MCF 10A (cell line): ENCODE results near the gene SMG1. TPM values are rescaled to one million over a fixed set of nuclear protein-coding genes. Genes with fewer than 3 reads are reported as not detected.
"Not testable (repeated sequence)": the region's sequence is repeated elsewhere in the genome, so short reads cannot be mapped to it uniquely, and the experiment has no call there.

Experiments used
- BruUV-seq: library from RNA; stranded (reverse); fragments of 400-500 nt; replicated peaks from 2 replicates; lab custom pipeline; 2021; lab: Mats Ljungman, UMichigan
- CTCF ChIA-PET: fragments of 300-600 bp; sonication (Branson Sonifier 250); formaldehyde crosslinking; extraction: SDS; loops from one replicate; lab custom pipeline; 2021; ENCODE audit warnings: antibody characterized with exemption, inconsistent platforms; lab: Yijun Ruan, JAX
- POLR2A ChIA-PET: fragments of 300-600, 350-650 bp; sonication (Branson Sonifier 250); formaldehyde crosslinking; extraction: SDS; loops from one replicate; lab custom pipeline; 2020; ENCODE audit warnings: antibody characterized with exemption, inconsistent platforms; lab: Yijun Ruan, JAX
- DNase-seq: peaks from one replicate; pipeline ENCODE4 v3.0.0-alpha.2; 2018; ENCODE audit not compliant: unreplicated experiment
- H3K27ac Mint-ChIP-seq: one replicate; pipeline ENCODE4 v1.8.0; 2022; ENCODE audit warnings: mild to moderate bottlenecking, low read depth, mixed read lengths; ENCODE audit not compliant: unreplicated experiment
- H3K27me3 Mint-ChIP-seq: one replicate; pipeline ENCODE4 v1.8.0; 2022; ENCODE audit warnings: mixed read lengths; ENCODE audit not compliant: insufficient read depth, unreplicated experiment
- H3K36me3 Mint-ChIP-seq: one replicate; pipeline ENCODE4 v1.8.0; 2022; ENCODE audit warnings: mild to moderate bottlenecking, moderate library complexity, mixed read lengths; ENCODE audit not compliant: insufficient read depth, unreplicated experiment
- H3K4me1 Mint-ChIP-seq: one replicate; pipeline ENCODE4 v1.8.0; 2022; ENCODE audit warnings: mixed read lengths; ENCODE audit not compliant: insufficient read depth, unreplicated experiment
- H3K4me3 Mint-ChIP-seq: one replicate; pipeline ENCODE4 v1.8.0; 2022; ENCODE audit warnings: mild to moderate bottlenecking, moderate library complexity, mixed read lengths; ENCODE audit not compliant: unreplicated experiment
- H3K9me3 Mint-ChIP-seq: one replicate; pipeline ENCODE4 v1.8.0; 2022; ENCODE audit warnings: mixed read lengths; ENCODE audit not compliant: unreplicated experiment
- intact Hi-C: fragments of 100-400 bp; cut with micrococcal nuclease; formaldehyde crosslinking; loops from 2 replicates; pipeline ENCODE4 v1.14.1; 2022
- total RNA-seq: library from RNA; stranded (reverse); gene quantifications from 2 replicates; pipeline ENCODE4 v1.2.3, GENCODE V29; 2022
- TF ChIP-seq, protein P1 (sequence below): fragments of 200-600 bp; IDR thresholded peaks from one replicate; pipeline ENCODE4 v1.8.0; 2022; ENCODE audit warnings: antibody characterized with exemption, mild to moderate bottlenecking; ENCODE audit not compliant: unreplicated experiment

SMG1 gene
- total RNA-seq, 1 experiment from 2014 or later: 110 TPM

DNA sequence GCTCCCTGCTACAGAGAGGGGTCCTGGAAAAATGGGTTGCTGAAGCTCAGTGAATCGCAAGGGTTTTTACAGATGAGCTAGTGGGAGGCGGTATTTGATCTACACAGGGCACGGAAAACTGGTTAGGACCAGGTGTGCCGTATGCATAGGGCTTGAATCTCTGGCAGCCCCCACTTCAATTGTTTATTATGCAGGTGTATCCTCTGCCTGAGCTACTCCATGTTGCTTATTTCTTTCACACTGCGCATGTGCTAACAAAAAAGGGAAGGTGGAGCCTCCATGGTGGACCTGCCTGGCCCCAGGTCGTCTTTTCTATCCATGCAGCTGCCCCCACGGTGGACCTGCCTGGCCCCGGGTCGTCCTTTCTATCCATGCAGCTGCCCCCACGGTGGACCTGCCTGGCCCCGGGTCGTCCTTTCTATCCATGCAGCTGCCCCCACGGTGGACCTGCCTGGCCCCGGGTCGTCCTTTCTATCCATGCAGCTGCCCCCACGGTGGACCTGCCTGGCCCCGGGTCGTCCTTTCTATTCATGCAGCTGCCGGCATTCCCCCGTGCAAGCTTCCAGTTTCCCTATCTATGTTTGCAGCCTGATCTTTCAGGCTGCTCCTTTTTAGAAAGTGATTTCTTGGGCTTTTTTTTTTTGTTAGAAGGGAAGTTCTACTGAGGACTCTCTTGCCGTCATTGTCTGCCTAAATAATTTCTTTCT lies 29.8 kb upstream of the SMG1 start:
- H3K27me3 Mint-ChIP-seq, H3K36me3 Mint-ChIP-seq, H3K9me3 Mint-ChIP-seq, intact Hi-C loops, BruUV-seq, DNase-seq, H3K4me3 Mint-ChIP-seq, H3K27ac Mint-ChIP-seq: not testable (repeated sequence)
- peaks cover 14% of the 10 kb centered on the region for H3K4me1 Mint-ChIP-seq
- ChIA-PET POLR2A (interaction anchor here (0.6 to 0.7 kb wide), 2 partner anchors 14 to 18 kb away, joined by 3 read pairs; no protein-coding TSS in a partner anchor), CTCF (interaction anchor here (0.6 to 1.1 kb wide), 2 partner anchors 9 to 14 kb away, joined by 3 read pairs; no protein-coding TSS in a partner anchor)

DNA sequence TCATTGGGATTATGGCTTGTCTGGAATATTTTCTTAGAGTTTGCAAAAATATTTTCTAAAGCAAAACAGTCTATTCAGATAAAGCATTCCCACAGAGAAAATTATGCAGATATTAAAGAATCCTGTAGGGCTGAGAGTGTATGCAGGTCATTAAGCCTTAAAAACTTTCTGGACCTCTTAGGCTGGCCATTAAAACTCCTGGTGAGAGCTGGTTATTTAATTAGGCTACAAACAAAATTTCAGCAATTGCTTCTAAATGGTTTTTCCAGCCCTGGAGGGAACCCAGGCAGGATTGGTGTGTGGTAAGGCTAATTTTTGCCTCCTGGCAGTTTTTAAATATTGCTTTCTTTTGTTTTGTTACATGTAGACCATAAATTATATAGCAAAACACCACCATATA lies 27.3 kb upstream of the SMG1 start:
- ChIA-PET POLR2A (interaction anchor here (2.5 to 3.2 kb wide), 2 partner anchors 9 to 11 kb away, joined by 9 to 11 read pairs; no protein-coding TSS in a partner anchor), CTCF (interaction anchor here (0.6 to 2.0 kb wide), 7 partner anchors 9 to 542 kb away, joined by 3 to 8 read pairs (median 3); no protein-coding TSS in a partner anchor)
- BruUV-seq: no TSS peak
- no peak for DNase-seq
- no peak overlapping the region for H3K27ac Mint-ChIP-seq
- intact Hi-C loops: no loop called here
- H3K4me1 Mint-ChIP-seq: peaks cover 2% of the 10 kb centered on the region
- no peak overlapping the region for H3K4me3 Mint-ChIP-seq
- H3K36me3 Mint-ChIP-seq: no peaks in the 10 kb centered on the region
- no peaks in the 10 kb centered on the region for H3K9me3 Mint-ChIP-seq
- TF ChIP-seq, protein P1, sequence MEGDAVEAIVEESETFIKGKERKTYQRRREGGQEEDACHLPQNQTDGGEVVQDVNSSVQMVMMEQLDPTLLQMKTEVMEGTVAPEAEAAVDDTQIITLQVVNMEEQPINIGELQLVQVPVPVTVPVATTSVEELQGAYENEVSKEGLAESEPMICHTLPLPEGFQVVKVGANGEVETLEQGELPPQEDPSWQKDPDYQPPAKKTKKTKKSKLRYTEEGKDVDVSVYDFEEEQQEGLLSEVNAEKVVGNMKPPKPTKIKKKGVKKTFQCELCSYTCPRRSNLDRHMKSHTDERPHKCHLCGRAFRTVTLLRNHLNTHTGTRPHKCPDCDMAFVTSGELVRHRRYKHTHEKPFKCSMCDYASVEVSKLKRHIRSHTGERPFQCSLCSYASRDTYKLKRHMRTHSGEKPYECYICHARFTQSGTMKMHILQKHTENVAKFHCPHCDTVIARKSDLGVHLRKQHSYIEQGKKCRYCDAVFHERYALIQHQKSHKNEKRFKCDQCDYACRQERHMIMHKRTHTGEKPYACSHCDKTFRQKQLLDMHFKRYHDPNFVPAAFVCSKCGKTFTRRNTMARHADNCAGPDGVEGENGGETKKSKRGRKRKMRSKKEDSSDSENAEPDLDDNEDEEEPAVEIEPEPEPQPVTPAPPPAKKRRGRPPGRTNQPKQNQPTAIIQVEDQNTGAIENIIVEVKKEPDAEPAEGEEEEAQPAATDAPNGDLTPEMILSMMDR: no peak
- no peaks in the 10 kb centered on the region for H3K27me3 Mint-ChIP-seq

DNA sequence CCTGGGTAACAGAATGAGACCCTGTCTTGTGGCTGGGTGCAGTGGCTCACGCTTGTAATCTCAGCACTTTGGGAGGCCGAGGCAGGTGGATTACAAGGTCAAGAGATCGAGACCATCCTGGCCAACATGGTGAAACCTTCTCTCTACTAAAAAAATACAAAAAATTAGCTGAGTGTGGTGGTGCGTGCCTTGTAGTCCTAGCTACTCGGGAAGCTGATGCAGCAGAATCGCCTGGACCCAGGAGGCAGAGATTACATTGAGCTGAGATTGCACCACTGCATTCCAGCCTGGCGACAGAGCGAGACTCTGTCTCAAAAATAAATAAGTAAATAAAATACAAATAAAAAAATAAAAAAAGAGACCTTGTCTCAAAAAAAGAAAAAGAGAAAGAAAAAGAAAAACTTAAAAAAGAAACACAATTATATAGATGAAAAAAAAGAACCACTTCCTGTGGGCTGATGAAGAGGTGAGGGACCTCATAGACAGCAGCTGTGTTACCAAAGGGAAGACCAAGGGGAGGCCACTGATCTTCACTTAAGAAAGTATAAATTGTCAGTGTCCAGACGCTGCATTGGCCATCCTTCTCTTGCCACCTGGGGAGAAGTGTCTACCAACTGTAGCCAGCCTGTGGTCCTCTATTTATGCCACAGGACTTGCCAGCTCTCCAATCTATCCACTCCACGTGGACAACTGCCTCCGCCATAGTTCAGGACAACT lies 24.4 kb upstream of the SMG1 start:
- no peaks in the 10 kb centered on the region for H3K9me3 Mint-ChIP-seq
- no TSS peak for BruUV-seq
- H3K27me3 Mint-ChIP-seq: no peaks in the 10 kb centered on the region
- no peak for DNase-seq
- no peaks in the 10 kb centered on the region for H3K36me3 Mint-ChIP-seq
- CTCF ChIA-PET: interaction anchor here (1.0 kb wide), 1 partner anchor 12 kb away, joined by 3 read pairs; no protein-coding TSS in a partner anchor
- intact Hi-C loops: no loop called here
- H3K4me3 Mint-ChIP-seq: no peak overlapping the region
- no peak overlapping the region for H3K27ac Mint-ChIP-seq
- no peaks in the 10 kb centered on the region for H3K4me1 Mint-ChIP-seq
- TF ChIP-seq, protein P1: no peak
- POLR2A ChIA-PET: interaction anchor here (3.2 kb wide), 1 partner anchor 8 kb away, joined by 11 read pairs; no protein-coding TSS in a partner anchor

DNA sequence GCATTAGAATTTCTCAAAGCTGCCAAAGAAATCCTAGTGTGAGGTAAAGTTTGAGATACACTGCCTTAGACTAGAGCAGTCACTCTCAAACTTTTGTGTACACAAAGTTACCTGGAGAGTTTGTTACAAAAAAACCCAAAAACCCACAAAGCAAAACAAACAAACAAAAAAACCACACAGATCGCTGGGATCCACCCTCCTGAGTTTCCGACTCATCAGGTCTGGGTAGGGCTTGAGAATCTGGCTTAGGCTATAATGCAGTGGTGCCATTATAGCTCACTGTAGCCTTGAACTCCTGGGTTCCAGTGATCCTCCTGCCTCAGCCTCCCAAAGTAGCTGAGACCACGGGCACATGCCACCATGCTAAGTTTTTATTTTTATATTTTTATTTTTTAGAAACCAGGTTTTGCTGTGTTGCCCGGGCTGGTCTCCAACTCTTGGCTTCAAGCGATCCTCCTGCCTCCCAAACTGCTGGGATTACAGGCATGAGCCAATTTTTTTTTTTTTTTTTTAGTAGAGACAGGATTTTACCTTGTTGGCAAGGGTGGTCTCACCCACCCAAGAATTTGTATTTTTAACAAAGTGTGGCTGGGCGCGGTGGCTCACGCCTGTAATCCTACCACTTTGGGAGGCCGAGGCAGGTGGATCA lies 22.3 kb upstream of the SMG1 start:
- intact Hi-C loops: no loop called here
- no peak overlapping the region for H3K27ac Mint-ChIP-seq
- H3K9me3 Mint-ChIP-seq: no peaks in the 10 kb centered on the region
- no peaks in the 10 kb centered on the region for H3K27me3 Mint-ChIP-seq
- TF ChIP-seq, protein P1: no peak
- no peak overlapping the region for H3K4me3 Mint-ChIP-seq
- ChIA-PET POLR2A (interaction anchor here (3.9 kb wide), 1 partner anchor 10 kb away, joined by 15 read pairs; no protein-coding TSS in a partner anchor), CTCF (interaction anchor here (1.1 to 3.6 kb wide), 2 partner anchors 21 to 35 kb away, joined by 3 to 10 read pairs; partner anchors contain the start of gene TMC7)
- no TSS peak for BruUV-seq
- H3K36me3 Mint-ChIP-seq: no peaks in the 10 kb centered on the region
- DNase-seq: no peak
- H3K4me1 Mint-ChIP-seq: no peaks in the 10 kb centered on the region
